ENCODE data around the gene LENG1. TPM values are rescaled to one million over a fixed set of nuclear protein-coding genes. Genes with fewer than 3 reads are reported as not detected.

Gene LENG1
- total RNA-seq, 1 donor from 2014 or later, result 8.9 TPM

- intact Hi-C loops (cut with micrococcal nuclease), result loop anchor here (1.0 kb wide), 3 partner anchors 23 to 98 kb away; partner anchors contain the start of gene TSEN34
Observed at GRCh38 chr19:54168174-54168917, 8.8 kb upstream of the LENG1 start.

- intact Hi-C loops (cut with micrococcal nuclease), result no loop called here
Observed at GRCh38 chr19:54165222-54165621, 5.7 kb upstream of the LENG1 start.

GRCh38 chr19:54164369-54165068 is 5.0 kb upstream of the LENG1 start:
- intact Hi-C loops (cut with micrococcal nuclease), result no loop called here

- intact Hi-C loops (cut with micrococcal nuclease), result loop anchor here (1.0 to 2.0 kb wide), 2 partner anchors 286 to 918 kb away; partner anchors contain the start of gene LENG8
Observed at GRCh38 chr19:54162884-54163283, 3.4 kb upstream of the LENG1 start.

- intact Hi-C loops (cut with micrococcal nuclease), result loop anchor here (1.0 to 2.0 kb wide), 2 partner anchors 287 to 918 kb away; partner anchors contain the start of gene LENG8
Observed at GRCh38 chr19:54162241-54162805, 2.8 kb upstream of the LENG1 start.

- intact Hi-C loops (cut with micrococcal nuclease), result no loop called here
Observed at GRCh38 chr19:54160854-54161253, 1.3 kb upstream of the LENG1 start.

- intact Hi-C loops (cut with micrococcal nuclease), result no loop called here
Observed at GRCh38 chr19:54160182-54160811, 776 bp upstream of the LENG1 start.

- intact Hi-C loops (cut with micrococcal nuclease), result loop anchor here (1.0 to 2.0 kb wide), 12 partner anchors 22 to 1981 kb away; partner anchors contain the start of genes CNOT3, KMT5C, LENG8 and NDUFA3
Observed at GRCh38 chr19:54158812-54159351, 639 bp downstream of the LENG1 start.

- intact Hi-C loops (cut with micrococcal nuclease), result no loop called here
Observed at GRCh38 chr19:54156953-54157352, 2.6 kb downstream of the LENG1 start.

GRCh38 chr19:54156490-54156889 is 3.0 kb downstream of the LENG1 start:
- intact Hi-C loops (cut with micrococcal nuclease), result no loop called here

GRCh38 chr19:54155694-54156093 is 3.8 kb downstream of the LENG1 start:
- intact Hi-C loops (cut with micrococcal nuclease), result no loop called here

- intact Hi-C loops (cut with micrococcal nuclease), result no loop called here
Observed at GRCh38 chr19:54154603-54155345, 4.7 kb downstream of the LENG1 start.

- intact Hi-C loops (cut with micrococcal nuclease), result no loop called here
Observed at GRCh38 chr19:54153731-54154326, 5.7 kb downstream of the LENG1 start.

GRCh38 chr19:54152878-54153524 is 6.5 kb downstream of the LENG1 start:
- intact Hi-C loops (cut with micrococcal nuclease), result no loop called here

GRCh38 chr19:54152267-54152666 is 7.3 kb downstream of the LENG1 start:
- intact Hi-C loops (cut with micrococcal nuclease), result no loop called here

- intact Hi-C loops (cut with micrococcal nuclease), result no loop called here
Observed at GRCh38 chr19:54151362-54152035, 8.0 kb downstream of the LENG1 start.

- intact Hi-C loops (cut with micrococcal nuclease), result no loop called here
Observed at GRCh38 chr19:54149021-54149812, 10.3 kb downstream of the LENG1 start.

- intact Hi-C loops (cut with micrococcal nuclease), result no loop called here
Observed at GRCh38 chr19:54148158-54148557, 11.4 kb downstream of the LENG1 start.
